SK-N-SH (cell line): Measurements from ENCODE around the gene MBIP. TPM values are rescaled to one million over a fixed set of nuclear protein-coding genes. Genes with fewer than 3 reads are reported as not detected.
"Not testable (repeated sequence)": the region's sequence is repeated elsewhere in the genome, so short reads cannot be mapped to it uniquely, and the experiment has no call there.

Source experiments
- CTCF ChIA-PET: fragments of 300-600, 350-600 bp; formaldehyde crosslinking; extraction: SDS; loops from one replicate; lab custom pipeline; 2021; lab: Yijun Ruan, JAX
- POLR2A ChIA-PET: fragments of 350-600 bp; sonication (Branson Sonifier 250); formaldehyde crosslinking; extraction: SDS; loops from one replicate; lab custom pipeline; 2020; ENCODE audit warnings: antibody characterized with exemption, inconsistent platforms; lab: Yijun Ruan, JAX
- DNase-seq: peaks from one replicate; pipeline ENCODE4 v3.0.0; 2012
- H2AFZ ChIP-seq: fragments of 200-600 bp; sonication (generic); 2 replicates; pipeline ENCODE4 v1.8.1; 2016; ENCODE audit warnings: antibody characterized with exemption, mild to moderate bottlenecking, low read depth
- H3F3A ChIP-seq: fragments of 200-600 bp; sonication (generic); replicated peaks from 2 replicates; pipeline ENCODE3; 2016; ENCODE audit warnings: antibody characterized with exemption, mild to moderate bottlenecking; ENCODE audit not compliant: insufficient read depth
- H3K27ac ChIP-seq, 2 experiments: fragments of 200-500 bp in 1 of 2; fragments of 200-600 bp in 1 of 2; sonication (Bioruptor generic) in 1 of 2; sonication (generic), shearing (Covaris generic) in 1 of 2; 2 replicates each; pipeline versions ENCODE4 v1.5.1 to v1.6.1; 2014 to 2016; ENCODE audit warnings: low read depth in 2 of 2, inconsistent platforms in 1 of 2, low read length in 1 of 2, mild to moderate bottlenecking in 1 of 2, mixed read lengths in 1 of 2
- H3K27me3 ChIP-seq: fragments of 200-600 bp; sonication (generic), shearing (Covaris generic); 2 replicates; pipeline ENCODE4 v1.6.1; 2016; ENCODE audit warnings: mixed run types; ENCODE audit not compliant: insufficient read depth
- H3K36me3 ChIP-seq, 2 experiments: fragments of 200-500 bp in 1 of 2; fragments of 200-600 bp in 1 of 2; sonication (Bioruptor generic) in 1 of 2; sonication (generic) in 1 of 2; replicated peaks in 1 of 2; 2 replicates each; pipeline versions ENCODE3 to v1.5.1; 2014 to 2016; ENCODE audit warnings: low read length in 1 of 2, mild to moderate bottlenecking in 1 of 2; ENCODE audit not compliant: insufficient read depth in 2 of 2, control insufficient read depth in 1 of 2
- H3K4me1 ChIP-seq, 2 experiments: fragments of 200-500 bp in 1 of 2; fragments of 200-600 bp in 1 of 2; sonication (Bioruptor generic) in 1 of 2; sonication (generic), shearing (Covaris generic) in 1 of 2; 2 replicates each; pipeline versions ENCODE4 v1.5.1 to v1.6.1; 2014 to 2016; ENCODE audit warnings: low read depth in 1 of 2, low read length in 1 of 2, mixed run types in 1 of 2; ENCODE audit not compliant: insufficient read depth in 2 of 2, control insufficient read depth in 1 of 2
- H3K4me2 ChIP-seq: fragments of 200-600 bp; sonication (generic), shearing (Covaris generic); 2 replicates; pipeline ENCODE4 v1.6.1; 2017; ENCODE audit warnings: mixed run types
- H3K4me3 ChIP-seq, 2 experiments: fragments of 200-500 bp in 1 of 2; fragments of 200-600 bp in 1 of 2; sonication (Bioruptor generic) in 1 of 2; sonication (generic), shearing (Covaris generic) in 1 of 2; 2 replicates each; pipeline versions ENCODE4 v1.5.1 to v1.8.1; 2014 to 2016; ENCODE audit warnings: low read depth in 2 of 2, inconsistent platforms in 1 of 2, low read length in 1 of 2, mild to moderate bottlenecking in 1 of 2, mixed read lengths in 1 of 2, moderate library complexity in 1 of 2
- H3K79me2 ChIP-seq: fragments of 200-600 bp; sonication (generic); 2 replicates; pipeline ENCODE4 v1.8.1; 2017; ENCODE audit warnings: mild to moderate bottlenecking; ENCODE audit not compliant: insufficient read depth
- H3K9ac ChIP-seq: fragments of 200-600 bp; sonication (generic); 2 replicates; pipeline ENCODE4 v1.6.1; 2017; ENCODE audit warnings: mixed run types
- H3K9me2 ChIP-seq: fragments of 200-600 bp; sonication (generic); 2 replicates; pipeline ENCODE4 v1.6.1; 2017; ENCODE audit warnings: mixed run types
- H3K9me3 ChIP-seq: fragments of 200-600 bp; sonication (generic); 2 replicates; pipeline ENCODE4 v1.6.1; 2017; ENCODE audit warnings: mixed run types, mild to moderate bottlenecking, moderate library complexity
- H4K20me1 ChIP-seq: fragments of 200-600 bp; sonication (generic); 2 replicates; pipeline ENCODE4 v1.6.1; 2017; ENCODE audit warnings: mild to moderate bottlenecking, mixed run types; ENCODE audit not compliant: insufficient read depth
- FOSL2 ChIP-seq: IDR thresholded peaks from 2 replicates; pipeline ENCODE4 v1.4.0; 2012; ENCODE audit warnings: low read depth, mild to moderate bottlenecking, moderate library complexity, borderline replicate concordance
- IRF3 ChIP-seq: fragments of 150-350 bp; IDR thresholded peaks from 2 replicates; pipeline ENCODE4 v1.6.1; 2016; ENCODE audit warnings: mild to moderate bottlenecking, low read depth, low read length
- NFIC ChIP-seq: IDR thresholded peaks from 2 replicates; pipeline ENCODE4 v1.4.0; 2012; ENCODE audit warnings: borderline replicate concordance
- RCOR1 ChIP-seq: fragments of 150-350 bp; IDR thresholded peaks from 2 replicates; pipeline ENCODE4 v1.6.1; 2017; ENCODE audit warnings: antibody characterized with exemption, low read length
- SIN3A ChIP-seq: IDR thresholded peaks from 2 replicates; pipeline ENCODE4 v1.6.1; 2012; ENCODE audit warnings: low read depth, mild to moderate bottlenecking, low read length, moderate library complexity, borderline replicate concordance
- USF2 ChIP-seq: fragments of 150-350 bp; IDR thresholded peaks from 2 replicates; pipeline ENCODE4 v1.6.1; 2017; ENCODE audit warnings: antibody characterized with exemption, low read length, low read depth, borderline replicate concordance
- YY1 ChIP-seq: IDR thresholded peaks from 2 replicates; pipeline ENCODE4 v1.4.0; 2012; ENCODE audit warnings: low read depth, mild to moderate bottlenecking
- ZBTB33 ChIP-seq: IDR thresholded peaks from 2 replicates; pipeline ENCODE4 v1.4.0; 2012; ENCODE audit warnings: low read depth, borderline replicate concordance
- WGBS: methylation state at CpG from one replicate; pipeline ENCODE4 v1.1.6; 2017; ENCODE audit warnings: low lambda C conversion rate; 5-methylcytosine and 5-hydroxymethylcytosine counted together
- polyA plus RNA-seq, 3 experiments: library from polyadenylated mRNA; depleted of rRNA; stranded (reverse); fragments of >200 nt; gene quantifications; 2 replicates each; pipeline ENCODE4 v1.2.3, GENCODE V29; 2012

Gene MBIP
- polyA plus RNA-seq, 1 of the 3 experiments (the other 2 are of a cell fraction) = 11.5 TPM

- Histone ChIP-seq H3K9me3 (no peaks in the 10 kb centered on the region; the same call in 1 of the 2 replicates), H3K27me3 (peaks cover 14% of the 10 kb centered on the region; the same call in 1 of the 2 replicates)
- POLR2A ChIA-PET = interaction anchor here (0.6 kb wide), 1 partner anchor 22 kb away, joined by 3 read pairs; no protein-coding TSS in a partner anchor
Observed at GRCh38 chr14:36333119-36333518, 12.7 kb upstream of the MBIP start.

GRCh38 chr14:36327573-36327972 is 7.1 kb upstream of the MBIP start:
- DNase-seq = not testable (repeated sequence)
- CTCF ChIA-PET = interaction anchor here (1.3 to 1.4 kb wide), 2 partner anchors 14 to 46 kb away, joined by 3 to 4 read pairs; no protein-coding TSS in a partner anchor

More at GRCh38 chr14:36333119-36333518, 12.7 kb upstream of the MBIP start:
- H3K79me2 ChIP-seq = no peaks in the 10 kb centered on the region
- no peaks in the 10 kb centered on the region for H3K4me1 ChIP-seq
- H3F3A ChIP-seq = no peaks in the 10 kb centered on the region
- WGBS = 3% methylated on average over 4 of the region's 4 CpGs
- no peak overlapping the region for H3K27ac ChIP-seq
- no peaks in the 10 kb centered on the region for H3K36me3 ChIP-seq
- H2AFZ ChIP-seq = no peak overlapping the region
- no peak overlapping the region for H3K4me3 ChIP-seq
- CTCF ChIA-PET = no interaction called here
- H3K9me2 ChIP-seq = no peaks in the 10 kb centered on the region
- H3K9ac ChIP-seq = no peak overlapping the region
- H3K4me2 ChIP-seq = no peak overlapping the region
- no peak for DNase-seq
- TF ChIP-seq SIN3A (no peak), YY1 (no peak), FOSL2 (no peak), NFIC (no peak), IRF3 (no peak), USF2 (no peak), ZBTB33 (no peak), RCOR1 (no peak)
- TF ChIP-seq, all 33 proteins: peak for 0
- H4K20me1 ChIP-seq = no peaks in the 10 kb centered on the region

More at GRCh38 chr14:36327573-36327972, 7.1 kb upstream of the MBIP start:
- H3K36me3 ChIP-seq, H3K4me2 ChIP-seq, H3K27me3 ChIP-seq, H3K27ac ChIP-seq, H2AFZ ChIP-seq, H3K9ac ChIP-seq, H3K9me2 ChIP-seq, H3K9me3 ChIP-seq, H3K4me1 ChIP-seq, POLR2A ChIA-PET, H3F3A ChIP-seq, H3K4me3 ChIP-seq, H3K79me2 ChIP-seq, H4K20me1 ChIP-seq: not testable (repeated sequence)
- 1% methylated on average over 4 of the region's 4 CpGs for WGBS
